Measurements from ENCODE around the gene MOV10L1.

Gene MOV10L1

GRCh38 chr22:50210378-50211139 is 120.8 kb downstream of the MOV10L1 start:
- no peak overlapping the region for H3K4me3 ChIP-seq (ENCODE audit: low read length)
- no peak for DNase-seq (ENCODE audit: low read depth)
- no peak for TF ChIP-seq CTCF (IDR thresholded peaks at IDR 0.05; ENCODE audit: insufficient read depth, low read depth, low read length, missing control alignments)

- no peak overlapping the region for H3K4me3 ChIP-seq (ENCODE audit: low read length)
- TF ChIP-seq CTCF (IDR thresholded peaks at IDR 0.05; ENCODE audit: insufficient read depth, low read depth, low read length, missing control alignments): no peak
- DNase-seq (ENCODE audit: low read depth): peak; percentile 50
Observed at GRCh38 chr22:50211147-50211546, 121.3 kb downstream of the MOV10L1 start.
